GM21390 (cell line): ENCODE data around the gene APBA2.

Experiments used
- ATAC-seq: cut with Tn5 transposase; IDR thresholded peaks from one replicate; pipeline ENCODE4 v1.9.1; 2021; ENCODE audit not compliant: unreplicated experiment

The APBA2 gene

GRCh38 chr15:28933710-28934445, 48.1 kb downstream of the APBA2 start:
- ATAC-seq, result no peak

DNA sequence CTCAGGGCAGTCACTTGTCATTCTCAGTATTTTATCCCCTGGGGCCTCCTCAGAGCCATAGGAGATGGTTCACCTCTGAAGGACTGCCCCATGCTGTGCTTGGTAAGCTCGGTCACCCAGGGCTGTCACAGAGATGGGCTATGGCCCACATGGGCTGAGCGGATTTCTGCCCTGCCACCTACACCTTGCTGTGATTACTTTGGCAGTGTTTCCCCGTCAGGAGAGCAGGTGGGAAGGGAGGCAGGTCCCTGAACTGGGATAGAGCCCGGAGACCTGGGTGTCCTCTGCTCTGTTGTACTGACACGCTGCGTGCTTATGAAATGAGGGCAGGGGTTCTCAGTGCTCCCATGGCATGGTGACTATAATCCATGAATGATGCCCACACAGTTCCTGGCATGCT, 48.9 kb downstream of the APBA2 start:
- no peak for ATAC-seq

DNA sequence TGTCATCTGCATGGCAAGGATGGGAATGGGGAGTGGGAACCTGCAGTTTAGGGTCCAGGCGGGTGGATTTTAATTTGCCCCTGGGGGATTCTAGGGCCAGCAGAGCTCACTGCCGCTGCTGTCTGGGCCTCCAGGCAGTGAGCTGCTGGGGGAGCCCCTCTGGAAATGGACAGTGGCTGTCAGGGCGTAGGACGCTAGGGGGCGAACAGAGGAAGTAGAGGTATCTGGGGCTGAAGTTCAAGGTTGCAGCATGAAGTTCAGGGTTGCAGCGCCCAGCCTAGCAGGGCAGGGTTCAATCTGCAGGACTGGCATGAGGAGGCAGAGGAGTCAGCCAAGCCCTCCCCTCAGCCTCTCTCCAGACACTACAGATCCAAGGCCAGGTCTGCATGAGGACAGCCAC, 49.5 kb downstream of the APBA2 start:
- ATAC-seq, result no peak

- ATAC-seq, result no peak
Measured at GRCh38 chr15:28936081-28936480, 50.3 kb downstream of the APBA2 start.

DNA sequence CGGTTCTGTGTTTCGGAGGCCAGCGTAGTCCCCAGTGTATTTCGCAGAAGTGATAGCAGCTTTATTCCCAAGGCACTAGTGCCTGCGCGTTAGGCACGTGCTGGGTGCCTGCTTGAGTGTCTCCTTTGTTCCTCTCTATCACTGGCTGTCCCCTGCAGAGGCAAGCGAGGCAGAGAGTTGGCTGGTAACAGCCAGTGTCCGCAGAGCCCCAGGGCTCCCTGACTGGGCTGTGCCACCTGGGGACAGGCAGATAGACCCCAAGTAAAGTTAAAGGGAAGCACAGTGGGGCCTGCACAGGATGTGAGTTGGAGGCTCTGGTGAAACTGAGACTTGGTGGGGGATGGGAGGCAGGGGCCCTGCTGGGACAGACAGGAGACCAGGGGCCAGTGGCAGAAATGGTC, 50.7 kb downstream of the APBA2 start:
- no peak for ATAC-seq

GRCh38 chr15:28937271-28937670, 51.5 kb downstream of the APBA2 start:
- ATAC-seq, result no peak

DNA sequence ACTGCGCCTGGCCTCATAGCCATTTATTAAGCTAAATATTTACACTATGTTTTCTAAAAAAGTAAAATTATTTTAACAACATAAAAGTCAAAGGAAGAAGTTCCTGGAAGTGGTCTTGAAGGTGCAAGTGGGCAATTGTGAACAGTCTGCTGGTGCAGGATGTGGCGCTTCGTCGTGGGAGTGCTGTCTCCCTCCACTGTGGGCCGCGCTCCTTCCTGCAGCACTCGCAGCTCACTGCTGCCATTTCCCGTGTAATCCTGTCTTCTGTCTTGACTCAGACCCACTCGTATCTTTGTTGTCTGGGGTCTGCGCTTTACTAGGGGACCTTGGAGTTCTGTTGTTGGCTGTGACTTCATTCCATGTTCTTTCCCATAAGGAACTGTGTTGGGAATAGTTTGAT, 56.3 kb downstream of the APBA2 start:
- no peak for ATAC-seq

DNA sequence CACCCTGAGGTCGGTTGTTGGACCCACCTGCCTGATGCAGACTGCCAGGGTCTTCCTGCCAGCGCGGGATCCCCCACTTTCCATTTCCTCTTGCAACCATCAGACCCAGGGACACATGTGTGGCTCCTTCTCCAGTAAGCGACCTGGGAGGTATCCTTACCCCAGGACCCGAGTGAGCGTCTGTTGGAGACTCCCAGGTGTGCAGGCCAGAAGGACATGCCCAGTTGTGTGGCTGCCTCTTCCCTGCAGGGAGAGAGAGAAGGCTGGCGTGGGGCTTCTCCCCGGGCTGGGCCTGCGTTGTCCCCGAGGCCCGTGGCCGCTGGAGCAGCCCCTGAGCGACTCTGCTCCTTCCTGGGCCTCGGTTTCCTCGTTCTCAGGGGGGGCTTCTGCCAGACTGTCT, 56.8 kb downstream of the APBA2 start:
- no peak for ATAC-seq

GRCh38 chr15:28943146-28943545, 57.4 kb downstream of the APBA2 start:
- ATAC-seq, result no peak

DNA sequence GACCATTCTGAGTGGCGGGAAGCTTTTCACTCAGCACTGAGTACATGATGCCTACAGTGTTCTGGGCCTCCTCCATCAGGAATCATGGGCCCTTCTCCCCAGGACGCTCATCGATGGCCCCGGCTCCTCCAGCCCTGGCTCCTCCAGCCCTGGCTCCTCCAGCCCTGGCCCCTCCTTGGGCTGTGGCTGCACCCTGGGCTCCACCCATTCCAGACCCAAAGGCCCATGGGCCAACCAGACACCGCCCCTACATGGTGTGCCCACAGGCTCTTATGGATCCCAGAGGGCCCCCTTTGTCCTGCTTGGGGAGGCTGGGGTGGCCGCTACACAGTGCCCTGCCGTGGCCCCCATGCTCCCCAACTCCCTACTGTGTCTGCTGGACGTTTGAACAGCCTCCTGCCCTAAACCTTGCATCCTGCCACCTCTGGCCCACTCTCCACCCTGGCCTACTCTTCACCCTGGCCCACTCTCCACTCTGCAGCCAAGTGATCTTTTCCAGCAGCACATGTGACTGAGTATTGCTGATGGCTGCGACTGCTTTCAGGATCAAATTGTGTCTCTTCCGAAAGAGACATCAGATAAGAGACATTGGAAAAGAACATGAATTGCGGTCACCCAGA, 57.9 kb downstream of the APBA2 start:
- no peak for ATAC-seq

DNA sequence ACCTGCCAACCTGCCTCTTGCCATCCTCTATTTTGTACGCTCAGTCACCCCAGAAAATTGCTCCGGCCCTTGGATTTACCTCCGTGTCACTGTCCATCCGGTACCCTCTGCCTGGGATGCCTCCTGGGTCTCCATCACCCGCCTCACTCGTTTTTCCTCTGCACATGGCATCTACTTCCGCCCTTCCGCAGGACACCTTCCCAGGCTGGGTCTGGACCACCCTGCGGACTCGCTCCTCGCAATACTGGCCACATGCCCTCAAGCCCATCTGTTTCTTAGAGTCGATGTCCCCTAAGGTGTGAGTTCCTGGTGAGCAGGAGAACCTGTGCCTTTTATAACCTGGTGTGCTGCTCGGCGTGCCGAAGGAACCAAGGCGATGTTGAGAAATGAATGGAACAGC, 58.5 kb downstream of the APBA2 start:
- ATAC-seq, result no peak

DNA sequence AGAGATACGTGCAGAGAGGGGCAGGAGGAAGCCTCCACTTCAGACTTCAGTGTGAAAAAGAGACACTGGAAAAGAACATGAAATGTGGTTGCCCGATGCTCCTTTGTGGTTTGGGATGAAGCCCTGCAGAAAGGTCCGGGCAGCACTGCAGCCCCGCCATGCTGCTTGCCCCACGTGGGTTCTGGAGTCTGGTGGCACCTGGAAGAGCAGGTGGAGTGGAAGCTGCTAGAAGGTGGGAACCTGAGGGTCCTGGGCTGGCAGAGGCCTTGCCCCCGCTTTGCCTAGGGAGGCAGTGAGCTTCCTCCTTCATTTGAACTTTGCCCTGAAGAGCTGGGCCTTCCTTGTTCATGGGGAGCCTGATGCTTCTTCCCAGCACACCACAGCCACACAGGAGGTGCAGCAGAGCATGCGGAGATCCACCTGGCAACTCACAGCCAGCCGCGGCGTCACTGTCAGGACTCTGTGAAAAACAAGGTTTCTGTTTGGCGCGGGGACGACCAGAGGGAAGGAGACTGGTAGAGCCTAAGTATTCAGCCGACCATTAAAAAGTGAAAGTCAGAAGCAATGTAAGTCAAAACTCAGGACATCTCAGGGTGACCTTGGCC, 59.0 kb downstream of the APBA2 start:
- ATAC-seq, result no peak

DNA sequence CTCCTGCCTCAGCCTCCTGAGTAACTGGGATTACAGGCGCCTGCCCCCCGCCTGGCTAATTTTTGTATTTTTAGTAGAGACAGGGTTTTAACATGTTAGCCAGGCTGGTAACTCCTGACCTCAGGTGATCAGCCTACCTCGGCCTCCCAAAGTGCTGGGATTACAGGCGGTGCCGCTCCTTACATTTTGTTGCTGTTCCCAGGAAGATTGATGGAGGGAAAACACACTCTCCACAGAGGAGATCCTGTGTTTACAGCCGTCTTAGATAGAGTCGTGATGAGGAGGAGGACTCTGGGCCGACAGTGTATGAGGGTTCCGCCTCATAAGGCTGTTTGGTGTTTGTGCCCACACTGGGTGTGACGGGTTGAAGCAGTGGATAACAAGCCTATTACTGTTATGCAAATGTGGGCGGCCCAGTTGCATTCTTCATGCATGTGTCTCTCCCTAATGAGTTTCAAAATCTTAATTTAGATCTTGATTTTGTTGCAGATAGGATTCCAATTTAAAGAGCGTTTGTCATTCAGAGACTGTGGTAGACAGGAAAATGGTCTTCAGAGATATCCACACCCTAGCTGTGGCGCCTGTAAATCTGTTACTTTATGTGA, 60.0 kb downstream of the APBA2 start:
- ATAC-seq, result no peak

GRCh38 chr15:28946803-28947202, 61.0 kb downstream of the APBA2 start:
- ATAC-seq, result no peak

DNA sequence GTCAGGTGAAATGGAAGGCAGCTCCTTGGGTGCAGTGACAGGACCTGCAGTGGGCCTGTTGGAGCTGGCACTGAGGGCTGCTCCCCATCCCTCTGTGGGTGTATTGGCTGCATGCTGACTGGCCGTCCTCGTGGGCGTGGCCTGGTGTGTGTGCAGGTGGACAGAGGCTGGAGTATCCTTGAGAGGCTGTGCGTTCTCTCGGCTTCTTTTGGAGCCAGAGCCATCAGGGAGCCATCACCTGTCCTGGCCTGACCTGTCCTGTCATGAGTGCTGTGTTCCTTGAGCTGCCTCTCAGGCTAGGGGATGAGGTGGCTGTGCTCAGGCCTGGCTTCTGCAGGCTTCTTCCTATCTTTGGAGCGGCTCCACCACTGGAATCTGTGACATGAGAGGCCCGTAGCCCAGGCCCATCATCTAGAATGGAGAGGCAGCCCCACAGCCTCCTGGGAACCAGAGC, 61.5 kb downstream of the APBA2 start:
- no peak for ATAC-seq

DNA sequence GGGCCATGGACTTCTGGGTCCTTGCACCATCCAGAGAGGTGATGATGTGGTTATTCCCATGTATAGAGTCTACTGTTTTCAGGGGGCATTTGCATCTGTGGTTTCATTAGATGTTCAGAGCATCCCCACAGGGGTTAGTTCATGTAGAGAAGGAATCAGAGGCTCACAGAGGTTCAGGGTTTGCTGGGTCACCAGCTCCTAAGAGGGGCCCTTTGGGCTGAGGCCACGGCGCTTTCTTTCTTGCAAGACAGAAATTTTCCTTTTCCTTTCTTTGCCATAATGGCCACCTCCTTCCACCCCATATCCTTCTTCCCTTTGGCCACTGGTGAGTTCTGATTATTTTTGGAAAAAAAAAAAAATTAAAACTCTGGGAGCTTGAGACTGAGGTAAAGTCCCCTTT, 62.3 kb downstream of the APBA2 start:
- no peak for ATAC-seq

GRCh38 chr15:28950916-28951315, 65.1 kb downstream of the APBA2 start:
- ATAC-seq, result no peak

DNA sequence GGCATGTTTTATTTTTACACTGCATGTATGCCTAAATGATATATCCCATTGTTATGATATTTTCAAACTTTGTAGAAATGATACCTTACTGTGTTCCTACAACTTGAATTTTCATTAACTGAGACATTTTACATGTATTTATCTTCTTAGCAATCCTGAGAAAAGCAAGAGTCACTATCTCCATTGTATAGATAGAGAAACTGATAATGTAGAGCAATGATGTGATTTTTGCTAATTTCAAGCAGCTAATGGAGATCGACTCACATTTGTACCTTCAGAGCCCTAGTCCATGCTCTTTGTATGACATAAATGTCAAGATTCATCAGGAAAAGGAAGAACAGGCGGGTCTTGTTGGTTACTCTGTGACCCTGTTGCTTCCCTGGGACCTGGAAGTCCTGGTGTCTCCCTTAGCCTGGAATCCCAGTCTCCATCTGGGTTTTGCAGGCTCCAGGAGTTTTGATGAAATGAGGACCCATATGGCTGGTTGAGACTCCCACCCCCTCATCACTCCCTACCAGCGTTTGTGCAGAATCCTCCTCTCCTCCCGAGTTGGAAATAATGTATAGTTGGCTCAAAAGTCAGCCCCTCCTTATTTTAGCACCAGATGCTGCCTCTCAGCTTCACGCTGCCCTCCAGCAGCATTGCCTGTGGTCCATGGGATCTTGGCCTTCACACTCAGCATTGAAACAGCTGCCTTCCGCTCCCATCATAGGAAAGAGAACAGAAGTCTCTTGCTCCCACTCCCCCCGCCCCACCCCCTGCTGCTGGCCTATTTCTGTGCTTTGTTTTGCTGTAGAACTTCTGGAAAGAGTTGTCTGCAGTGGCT, 67.1 kb downstream of the APBA2 start:
- no peak for ATAC-seq

DNA sequence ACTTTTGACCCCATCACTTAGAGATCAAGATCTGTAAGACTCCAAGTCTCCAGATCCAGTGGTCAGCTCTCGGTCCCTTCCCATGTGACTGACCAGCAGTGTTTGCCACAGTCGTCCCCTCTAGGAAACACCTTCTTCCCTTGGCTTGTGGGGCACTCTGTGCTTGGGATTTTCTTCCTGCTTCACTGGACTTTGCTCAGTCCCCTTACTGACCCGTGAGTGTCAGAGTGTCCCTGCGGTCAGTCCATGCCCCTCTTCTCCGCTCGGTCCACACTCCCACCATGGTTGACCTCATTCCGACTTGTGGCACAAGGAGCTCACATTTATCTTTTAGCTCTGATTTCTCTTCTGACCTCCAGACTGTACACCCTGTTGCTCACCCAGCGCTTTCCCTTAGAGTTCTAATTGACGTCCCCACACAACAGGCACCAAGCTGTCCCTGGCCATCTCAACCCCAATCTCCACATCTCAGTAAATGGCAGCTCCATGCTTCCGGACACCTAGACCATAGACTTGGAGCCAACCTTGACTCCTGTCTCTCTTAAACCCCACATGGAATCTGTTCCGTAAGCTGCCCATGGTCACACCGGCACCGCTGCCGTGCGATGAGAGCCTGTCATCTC, 67.9 kb downstream of the APBA2 start:
- no peak for ATAC-seq

- ATAC-seq, result no peak
Measured at GRCh38 chr15:28954466-28955159, 68.8 kb downstream of the APBA2 start.
